H1 (cell line): ENCODE data around the gene GPHA2. TPM values are rescaled to one million over a fixed set of nuclear protein-coding genes. Genes with fewer than 3 reads are reported as not detected.
A peak's percentile ranks its signal among the peaks of the same experiment; 100 is the strongest.

ENCODE experiments used
- CTCF ChIA-PET: fragments of 300-600 bp; sonication (Branson Sonifier 250); formaldehyde crosslinking; loops from one replicate; lab custom pipeline; 2021; ENCODE audit not compliant: partially characterized antibody; lab: Charles Lee
- POLR2A ChIA-PET: fragments of 300-600 bp; sonication (Branson Sonifier 250); formaldehyde crosslinking; loops from one replicate; lab custom pipeline; 2021; ENCODE audit warnings: inconsistent platforms; ENCODE audit not compliant: partially characterized antibody; lab: Charles Lee
- DNase-seq, 2 experiments: peaks; one replicate each; pipeline versions ENCODE4 v3.0.0 to v3.0.0-alpha.2; 2010 to 2022; ENCODE audit warnings: low spot score in 2 of 2, low read depth in 1 of 2, mixed read lengths in 1 of 2
- FAIRE-seq: peaks from 2 replicates; lab custom pipeline; 2011; peaks lifted over from hg19 to GRCh38; lab: Jason Lieb, UNC
- H2AFZ ChIP-seq: 2 replicates; pipeline ENCODE4 v1.8.1; 2012; ENCODE audit warnings: low read length, inconsistent platforms
- H2AK5ac ChIP-seq: 2 replicates; pipeline ENCODE4 v1.6.1; 2013; ENCODE audit warnings: low read depth, low read length
- H2BK120ac ChIP-seq: replicated peaks from 2 replicates; pipeline ENCODE3; 2013; ENCODE audit warnings: low read depth, low read length, inconsistent platforms
- H2BK12ac ChIP-seq: 2 replicates; pipeline ENCODE4 v1.6.1; 2013; ENCODE audit warnings: low read depth, low read length
- H2BK15ac ChIP-seq: 2 replicates; pipeline ENCODE4 v1.6.1; 2013; ENCODE audit warnings: low read length
- H2BK20ac ChIP-seq: 2 replicates; pipeline ENCODE4 v1.6.1; 2013; ENCODE audit warnings: low read length
- H2BK5ac ChIP-seq: 2 replicates; pipeline ENCODE4 v1.6.1; 2013; ENCODE audit warnings: low read depth, low read length
- H3K14ac ChIP-seq: 2 replicates; pipeline ENCODE4 v1.6.1; 2013; ENCODE audit warnings: inconsistent platforms; ENCODE audit not compliant: insufficient read length
- H3K18ac ChIP-seq: 2 replicates; pipeline ENCODE4 v1.6.1; 2013; ENCODE audit warnings: low read length; ENCODE audit errors: extremely low read depth
- H3K23ac ChIP-seq: 2 replicates; pipeline ENCODE4 v1.6.1; 2013; ENCODE audit warnings: inconsistent platforms; ENCODE audit not compliant: insufficient read length
- H3K23me2 ChIP-seq: 2 replicates; pipeline ENCODE4 v1.6.1; 2013; ENCODE audit warnings: low read depth, low read length
- H3K27ac ChIP-seq: 2 replicates; pipeline ENCODE4 v1.6.1; 2011; ENCODE audit warnings: low read depth, low read length, inconsistent platforms
- H3K27me3 ChIP-seq, 4 experiments: replicated peaks in 1 of 4; 1 replicate in 1 of 4; 2 replicates in 3 of 4; pipeline versions ENCODE4 v1.6.1 to v1.8.1; 2011 to 2013; ENCODE audit warnings: low read length in 3 of 4, mild to moderate bottlenecking in 3 of 4, inconsistent platforms in 2 of 4, mixed read lengths in 2 of 4, moderate library complexity in 1 of 4; ENCODE audit not compliant: control insufficient read depth in 3 of 4, insufficient read depth in 3 of 4; ENCODE audit errors: extremely low read depth in 1 of 4
- H3K36me3 ChIP-seq, 4 experiments: 2 replicates each; pipeline versions ENCODE4 v1.6.1 to v1.8.1; 2011 to 2013; ENCODE audit warnings: mild to moderate bottlenecking in 4 of 4, low read length in 3 of 4, moderate library complexity in 2 of 4, control low read depth in 1 of 4, inconsistent platforms in 1 of 4; ENCODE audit not compliant: insufficient read depth in 4 of 4, control insufficient read depth in 2 of 4
- H3K4ac ChIP-seq: replicated peaks from 2 replicates; pipeline ENCODE3; 2013; ENCODE audit warnings: low read length, low read depth, mixed read lengths, inconsistent platforms; ENCODE audit not compliant: insufficient read length
- H3K4me1 ChIP-seq, 4 experiments: replicated peaks in 1 of 4; 1 replicate in 1 of 4; 2 replicates in 3 of 4; pipeline versions ENCODE4 v1.6.1 to v1.8.1; 2011 to 2013; ENCODE audit warnings: low read length in 3 of 4, inconsistent platforms in 2 of 4, mixed read lengths in 1 of 4; ENCODE audit not compliant: insufficient read depth in 4 of 4, control insufficient read depth in 3 of 4
- H3K4me2 ChIP-seq, 2 experiments: 2 replicates each; pipeline versions ENCODE4 v1.6.1 to v1.8.1; 2011 to 2013; ENCODE audit warnings: low read depth in 2 of 2, low read length in 2 of 2, control low read depth in 1 of 2, inconsistent platforms in 1 of 2, mild to moderate bottlenecking in 1 of 2; ENCODE audit not compliant: insufficient read depth in 1 of 2
- H3K4me3 ChIP-seq, 4 experiments: fragments of 200-600, 300-600 bp in 1 of 4; sonication (generic), shearing (Covaris generic), sonication (Bioruptor Twin) in 1 of 4; 2 replicates each; pipeline versions ENCODE4 v1.5.1 to v1.8.1; 2011 to 2016; ENCODE audit warnings: low read length in 4 of 4, low read depth in 3 of 4, control low read depth in 2 of 4, inconsistent platforms in 2 of 4, mild to moderate bottlenecking in 2 of 4, mixed read lengths in 1 of 4, moderate library complexity in 1 of 4; ENCODE audit not compliant: insufficient read depth in 2 of 4; ENCODE audit errors: extremely low read depth in 1 of 4
- H3K56ac ChIP-seq: replicated peaks from 2 replicates; pipeline ENCODE3; 2013; ENCODE audit warnings: low read depth, mild to moderate bottlenecking, mixed read lengths, low read length, inconsistent platforms; ENCODE audit not compliant: insufficient read length
- H3K79me1 ChIP-seq: 2 replicates; pipeline ENCODE4 v1.6.1; 2013; ENCODE audit warnings: low read depth, low read length, control low read depth
- H3K79me2 ChIP-seq, 2 experiments: 2 replicates each; pipeline versions ENCODE4 v1.6.1 to v1.8.1; 2012 to 2013; ENCODE audit warnings: low read length in 2 of 2, mild to moderate bottlenecking in 2 of 2, inconsistent platforms in 1 of 2; ENCODE audit not compliant: insufficient read depth in 2 of 2, control insufficient read depth in 1 of 2
- H3K9ac ChIP-seq, 4 experiments: replicated peaks in 1 of 4; 1 replicate in 1 of 4; 2 replicates in 3 of 4; pipeline versions ENCODE4 v1.6.1 to v1.8.1; 2011 to 2013; ENCODE audit warnings: low read depth in 3 of 4, low read length in 3 of 4, control low read depth in 2 of 4, mild to moderate bottlenecking in 2 of 4, moderate library complexity in 2 of 4, inconsistent platforms in 1 of 4; ENCODE audit errors: extremely low read depth in 1 of 4
- H3K9me3 ChIP-seq, 2 experiments: 2 replicates each; pipeline versions ENCODE4 v1.6.1 to v1.8.1; 2012 to 2013; ENCODE audit warnings: mild to moderate bottlenecking in 2 of 2, moderate library complexity in 2 of 2, control low read depth in 1 of 2, inconsistent platforms in 1 of 2, low read depth in 1 of 2, low read length in 1 of 2, mixed read lengths in 1 of 2; ENCODE audit not compliant: insufficient read depth in 2 of 2
- H4K20me1 ChIP-seq, 2 experiments: replicated peaks in 1 of 2; 2 replicates each; pipeline versions ENCODE3 to v1.8.1; 2011 to 2013; ENCODE audit warnings: inconsistent platforms in 2 of 2, low read length in 2 of 2, mild to moderate bottlenecking in 1 of 2; ENCODE audit not compliant: insufficient read depth in 2 of 2, control insufficient read depth in 1 of 2
- H4K5ac ChIP-seq: 2 replicates; pipeline ENCODE4 v1.6.1; 2013; ENCODE audit warnings: low read length, low read depth, mixed read lengths, inconsistent platforms; ENCODE audit not compliant: insufficient read length
- H4K8ac ChIP-seq: 2 replicates; pipeline ENCODE4 v1.8.0; 2013; ENCODE audit warnings: mild to moderate bottlenecking, moderate library complexity, low read length, inconsistent platforms; ENCODE audit not compliant: insufficient read depth; ENCODE audit errors: extremely low read depth
- H4K91ac ChIP-seq: replicated peaks from 2 replicates; pipeline ENCODE3; 2013; ENCODE audit warnings: low read length, mixed read lengths, inconsistent platforms; ENCODE audit not compliant: insufficient read length
- BACH1 ChIP-seq: IDR thresholded peaks from 2 replicates; pipeline ENCODE4 v1.6.1; 2012; ENCODE audit warnings: low read length, improper control_type of control experiment
- BCL11A ChIP-seq, 2 experiments: IDR thresholded peaks; one replicate each; pipeline ENCODE4 v1.6.1; 2011; ENCODE audit warnings: low read depth in 2 of 2, low read length in 2 of 2, mild to moderate bottlenecking in 2 of 2
- CBX5 ChIP-seq: fragments of 300-800, 300-1000 bp; sonication (generic); IDR thresholded peaks from 2 replicates; pipeline ENCODE4 v1.7.1; 2016; ENCODE audit warnings: antibody characterized with exemption, low read length, low read depth
- CEBPB ChIP-seq: IDR thresholded peaks from 2 replicates; pipeline ENCODE4 v1.6.1; 2012; ENCODE audit warnings: low read depth, low read length
- EZH2 ChIP-seq: fragments of 200-600 bp; sonication (generic); IDR thresholded peaks from 2 replicates; pipeline ENCODE4 v1.7.1; 2012; ENCODE audit warnings: low read depth, mild to moderate bottlenecking, moderate library complexity, low read length, inconsistent platforms; ENCODE audit not compliant: severe bottlenecking
- FOSL1 ChIP-seq: IDR thresholded peaks from 2 replicates; pipeline ENCODE4 v1.6.1; 2011; ENCODE audit warnings: mild to moderate bottlenecking, low read depth, low read length, moderate library complexity; ENCODE audit not compliant: insufficient read depth
- MAFK ChIP-seq: IDR thresholded peaks from 2 replicates; pipeline ENCODE4 v1.6.1; 2012; ENCODE audit warnings: low read depth, mild to moderate bottlenecking, improper control_type of control experiment, low read length
- NRF1 ChIP-seq: IDR thresholded peaks from 2 replicates; pipeline ENCODE4 v1.6.1; 2011; ENCODE audit warnings: mild to moderate bottlenecking, low read depth, low read length, improper control_type of control experiment
- POLR2A ChIP-seq, 2 experiments: IDR thresholded peaks; 1 replicate in 1 of 2; 2 replicates in 1 of 2; pipeline ENCODE4 v1.6.1; 2011; ENCODE audit warnings: low read depth in 2 of 2, low read length in 2 of 2, mild to moderate bottlenecking in 2 of 2; ENCODE audit errors: control extremely low read depth in 1 of 2
- SIRT6 ChIP-seq: IDR thresholded peaks from one replicate; pipeline ENCODE4 v1.7.1; 2012; ENCODE audit warnings: low read length, inconsistent platforms
- SRF ChIP-seq: IDR thresholded peaks from 2 replicates; pipeline ENCODE4 v1.6.1; 2011; ENCODE audit warnings: mild to moderate bottlenecking, low read depth, low read length, moderate library complexity
- TEAD4 ChIP-seq: IDR thresholded peaks from 2 replicates; pipeline ENCODE4 v1.6.1; 2012; ENCODE audit warnings: low read depth, low read length, inconsistent platforms, mixed read lengths
- YY1 ChIP-seq: IDR thresholded peaks from 2 replicates; pipeline ENCODE4 v1.6.1; 2011; ENCODE audit warnings: low read depth, mild to moderate bottlenecking, low read length
- WGBS, 2 experiments: shearing (Covaris generic) in 1 of 2; methylation state at CpG; one replicate each; pipeline versions ENCODE4 v1.1.6 to v1.1.7; 2013 to 2015; ENCODE audit warnings: low lambda C conversion rate in 2 of 2, mixed read lengths in 2 of 2, inconsistent platforms in 1 of 2, low coverage in 1 of 2, missing lambda C conversion rate in 1 of 2; ENCODE audit not compliant: insufficient replicate concordance in 2 of 2, insufficient coverage in 1 of 2, insufficient read length in 1 of 2; ENCODE audit errors: extremely low coverage in 1 of 2, missing lambda C conversion rate in 1 of 2; 5-methylcytosine and 5-hydroxymethylcytosine counted together
- polyA plus RNA-seq, 7 experiments: library from polyadenylated mRNA; depleted of rRNA in 3 of 7; stranded (reverse) in 5 of 7; unstranded in 2 of 7; fragments of >200 nt in 5 of 7; fragments of 200-250 nt in 2 of 7; gene quantifications; 1 replicate in 5 of 7; 2 replicates in 1 of 7; 4 replicates in 1 of 7; pipeline versions ENCODE4 v1.2.1 to v1.2.3, GENCODE V29; 2011 to 2013; ENCODE audit warnings: missing spikeins in 2 of 7, mixed read lengths in 2 of 7
- total RNA-seq: library from RNA; stranded (reverse); fragmentation: NEBNext Ultra II Directional; extraction: Animal tissue kit (Norgen Biotek cat#: 25700); gene quantifications from 2 replicates; pipeline ENCODE4 v1.2.1, GENCODE V29; 2021
- TF ChIP-seq, protein P1 (sequence below): IDR thresholded peaks from 2 replicates; pipeline ENCODE4 v1.6.1; 2011; ENCODE audit warnings: low read length, improper control_type of control experiment

Gene GPHA2
- total and polyA plus RNA-seq, 2 of the 8 experiments (the other 6 are each of a cell fraction or from before 2014, with no cell fraction given) = 0.97 to 4.4 TPM

- 0 out of 2 replicates have a peak, but pooled peaks cover 3% of the 10 kb centered on the region for H3K79me1 ChIP-seq
- TF ChIP-seq SIRT6 = no peak
- TF ChIP-seq YY1 = no peak
- TF ChIP-seq FOSL1 = no peak
- TF ChIP-seq, protein P1, sequence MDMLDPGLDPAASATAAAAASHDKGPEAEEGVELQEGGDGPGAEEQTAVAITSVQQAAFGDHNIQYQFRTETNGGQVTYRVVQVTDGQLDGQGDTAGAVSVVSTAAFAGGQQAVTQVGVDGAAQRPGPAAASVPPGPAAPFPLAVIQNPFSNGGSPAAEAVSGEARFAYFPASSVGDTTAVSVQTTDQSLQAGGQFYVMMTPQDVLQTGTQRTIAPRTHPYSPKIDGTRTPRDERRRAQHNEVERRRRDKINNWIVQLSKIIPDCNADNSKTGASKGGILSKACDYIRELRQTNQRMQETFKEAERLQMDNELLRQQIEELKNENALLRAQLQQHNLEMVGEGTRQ = no peak
- TF ChIP-seq CEBPB = no peak
- no peak for TF ChIP-seq TEAD4
- TF ChIP-seq EZH2 = no peak
- TF ChIP-seq BACH1 = no peak
- TF ChIP-seq SRF = no peak
- TF ChIP-seq NRF1 = no peak
- no peak for TF ChIP-seq POLR2A (IDR thresholded peaks at IDR 0.05; ENCODE audit: control extremely low read depth in 1 of 2, low read depth in 2 of 2, low read length in 2 of 2)
- no peak for TF ChIP-seq MAFK
- no peak for TF ChIP-seq CBX5
- no peak for TF ChIP-seq BCL11A (IDR thresholded peaks at IDR 0.05; ENCODE audit: low read depth in 2 of 2, low read length in 2 of 2)
Observed at GRCh38 chr11:64915376-64915887, 20.3 kb downstream of the GPHA2 start.

More at GRCh38 chr11:64915376-64915887, 20.3 kb downstream of the GPHA2 start:
- Histone ChIP-seq H4K91ac (no peak overlapping the region), H3K23me2 (peaks cover 13% of the 10 kb centered on the region), H3K23ac (no peak overlapping the region), H3K27ac (no peak overlapping the region), H3K14ac (no peak overlapping the region), H3K4ac (no peak overlapping the region), H3K36me3 (peaks cover 4 to 8% (median 7%) of the 10 kb centered on the region in 4 experiments; a peak in 5 of 8 replicates), H3K9me3 (no peaks in the 10 kb centered on the region), H4K5ac (no peak overlapping the region), H3K4me3 (no peak overlapping the region), H2BK20ac (no peak overlapping the region), H3K27me3 (no peaks in the 10 kb centered on the region), H2AFZ (no peak overlapping the region), H2BK120ac (no peak overlapping the region), H2BK15ac (no peak overlapping the region), H4K20me1 (peaks cover 2% of the 10 kb centered on the region in 2 experiments), H2BK12ac (no peak overlapping the region), H3K79me2 (no peaks in the 10 kb centered on the region), H3K4me2 (peak overlapping the region; percentile 88 to 98; a peak in 2 of 4 replicates), H3K18ac (no peak overlapping the region), H3K9ac (peak overlapping the region in 2 of 4 experiments; percentile 82 to 90; a peak in 3 of 7 replicates), H3K4me1 (peaks cover 0 to 11% (median 4%) of the 10 kb centered on the region in 4 experiments; a peak in 5 of 7 replicates), H2AK5ac (no peak overlapping the region), H4K8ac (0 out of 2 replicates have a peak overlapping the region, but pooled peaks have one; percentile 87), H3K56ac (no peak overlapping the region), H2BK5ac (no peak overlapping the region)
- 80% methylated on average over 7 of the region's 7 CpGs; no CpG with 5 or more reads in 1 of the 2 experiments for WGBS, 2 experiments
- no peak for DNase-seq
- no peak for FAIRE-seq
- CTCF ChIA-PET = interaction anchor here (0.5 to 1.9 kb wide), 16 partner anchors 15 to 775 kb away, joined by 3 to 7 read pairs (median 3); partner anchors contain the start of genes ARL2 and BATF2
- POLR2A ChIA-PET = interaction anchor here (1.4 kb wide), 1 partner anchor 16 kb away, joined by 3 read pairs; no protein-coding TSS in a partner anchor
